HEK293 (cell line): Measurements from ENCODE around the gene HYAL3.
A peak's percentile ranks its signal among the peaks of the same experiment; 100 is the strongest.

Experiments
- CTCF ChIA-PET: fragments of 350-600 bp; formaldehyde crosslinking; extraction: SDS; loops from one replicate; lab custom pipeline; 2021; ENCODE audit warnings: antibody characterized with exemption; lab: Yijun Ruan, JAX
- POLR2A ChIA-PET: fragments of 300-600 bp; formaldehyde crosslinking; extraction: SDS; loops from one replicate; lab custom pipeline; 2020; ENCODE audit warnings: antibody characterized with exemption, inconsistent platforms; lab: Yijun Ruan, JAX
- H3K27ac ChIP-seq: fragments of 200-500 bp; sonication (Bioruptor generic); 2 replicates; pipeline ENCODE4 v1.5.1; 2014; ENCODE audit warnings: low read depth, low read length, control low read depth, inconsistent platforms; ENCODE audit errors: extremely low read depth
- H3K36me3 ChIP-seq, 2 experiments: fragments of 200-500 bp in 1 of 2; sonication (Bioruptor generic) in 1 of 2; 1 replicate in 1 of 2; 2 replicates in 1 of 2; pipeline ENCODE4 v1.5.1; 2014 to 2017; ENCODE audit warnings: inconsistent platforms in 2 of 2, low read length in 2 of 2; ENCODE audit not compliant: control insufficient read depth in 2 of 2, insufficient read depth in 1 of 2
- H3K4me1 ChIP-seq: fragments of 200-500 bp; sonication (Bioruptor generic); 2 replicates; pipeline ENCODE4 v1.5.1; 2014; ENCODE audit warnings: mild to moderate bottlenecking, low read length, inconsistent platforms; ENCODE audit not compliant: control insufficient read depth, insufficient read depth
- H3K4me3 ChIP-seq: 2 replicates; pipeline ENCODE4 v1.5.1; 2011; ENCODE audit warnings: low read depth, mild to moderate bottlenecking, control low read depth, low read length, moderate library complexity
- H3K9me3 ChIP-seq: fragments of 200-500 bp; sonication (Bioruptor generic); 2 replicates; pipeline ENCODE4 v1.5.1; 2014; ENCODE audit warnings: low read depth, low read length, inconsistent platforms; ENCODE audit not compliant: control insufficient read depth, insufficient read depth
- BCL11B ChIP-seq: fragments of 450-650 bp; formaldehyde crosslinking; IDR thresholded peaks from 2 replicates; pipeline ENCODE4 v1.5.1; 2016; ENCODE audit warnings: low read depth, missing biosample characterization, missing genetic modification characterization
- GLIS1 ChIP-seq: fragments of 450-650 bp; formaldehyde crosslinking; IDR thresholded peaks from 2 replicates; pipeline ENCODE4 v1.5.1; 2016; ENCODE audit warnings: missing biosample characterization, missing genetic modification characterization
- GLIS2 ChIP-seq: fragments of 450-650 bp; formaldehyde crosslinking; IDR thresholded peaks from 2 replicates; pipeline ENCODE4 v1.5.1; 2016; ENCODE audit warnings: missing biosample characterization, missing genetic modification characterization
- HOXA7 ChIP-seq: sonication (generic); formaldehyde crosslinking; IDR thresholded peaks from 2 replicates; pipeline ENCODE4 v1.8.1; 2022; ENCODE audit warnings: missing genetic modification reagents, borderline replicate concordance
- KLF1 ChIP-seq: fragments of 450-650 bp; formaldehyde crosslinking; IDR thresholded peaks from 2 replicates; pipeline ENCODE4 v1.5.1; 2016; ENCODE audit warnings: missing biosample characterization, missing genetic modification characterization
- KLF7 ChIP-seq: fragments of 450-650 bp; formaldehyde crosslinking; IDR thresholded peaks from 2 replicates; pipeline ENCODE4 v1.5.1; 2016; ENCODE audit warnings: missing biosample characterization, missing genetic modification characterization, borderline replicate concordance
- OVOL3 ChIP-seq: fragments of 450-650 bp; formaldehyde crosslinking; IDR thresholded peaks from 2 replicates; pipeline ENCODE4 v1.5.1; 2016; ENCODE audit warnings: missing biosample characterization, missing genetic modification characterization
- ZBTB17 ChIP-seq: fragments of 450-650 bp; formaldehyde crosslinking; IDR thresholded peaks from 2 replicates; pipeline ENCODE4 v1.5.1; 2016; ENCODE audit warnings: missing biosample characterization, missing genetic modification characterization
- ZBTB8A ChIP-seq: fragments of 450-650 bp; formaldehyde crosslinking; IDR thresholded peaks from 2 replicates; pipeline ENCODE4 v1.5.1; 2016; ENCODE audit warnings: missing biosample characterization, missing genetic modification characterization
- ZEB2 ChIP-seq: fragments of 450-650 bp; formaldehyde crosslinking; IDR thresholded peaks from 2 replicates; pipeline ENCODE4 v1.5.1; 2016; ENCODE audit warnings: missing biosample characterization, missing genetic modification characterization
- ZIC2 ChIP-seq: fragments of 450-650 bp; formaldehyde crosslinking; IDR thresholded peaks from 2 replicates; pipeline ENCODE4 v1.5.1; 2016; ENCODE audit warnings: missing biosample characterization, missing genetic modification characterization
- ZNF146 ChIP-seq: fragments of 450-650 bp; formaldehyde crosslinking; IDR thresholded peaks from 2 replicates; pipeline ENCODE4 v1.5.1; 2016; ENCODE audit warnings: missing biosample characterization, missing genetic modification characterization
- ZNF174 ChIP-seq: fragments of 450-650 bp; formaldehyde crosslinking; IDR thresholded peaks from 2 replicates; pipeline ENCODE4 v1.5.0; 2017; ENCODE audit warnings: missing biosample characterization, mild to moderate bottlenecking, missing genetic modification characterization
- ZNF214 ChIP-seq: fragments of 450-650 bp; formaldehyde crosslinking; IDR thresholded peaks from 2 replicates; pipeline ENCODE4 v1.5.1; 2017; ENCODE audit warnings: missing biosample characterization, mild to moderate bottlenecking, missing genetic modification characterization, borderline replicate concordance
- ZNF350 ChIP-seq: fragments of 450-650 bp; formaldehyde crosslinking; IDR thresholded peaks from 2 replicates; pipeline ENCODE4 v1.5.0; 2017; ENCODE audit warnings: missing biosample characterization, mild to moderate bottlenecking, missing genetic modification characterization
- ZNF37A ChIP-seq: fragments of 450-650 bp; IDR thresholded peaks from 2 replicates; pipeline ENCODE4 v1.5.1; 2018; ENCODE audit warnings: missing biosample characterization, missing genetic modification characterization
- ZNF433 ChIP-seq: fragments of 450-650 bp; formaldehyde crosslinking; IDR thresholded peaks from 2 replicates; pipeline ENCODE4 v1.5.1; 2016; ENCODE audit warnings: missing biosample characterization, missing genetic modification characterization, low read depth
- ZNF629 ChIP-seq: fragments of 450-650 bp; formaldehyde crosslinking; IDR thresholded peaks from 2 replicates; pipeline ENCODE4 v1.5.1; 2017; ENCODE audit warnings: missing biosample characterization, missing genetic modification characterization
- TF ChIP-seq, protein P1 (sequence below): fragments of 450-650 bp; formaldehyde crosslinking; IDR thresholded peaks from 2 replicates; pipeline ENCODE4 v1.5.1; 2016; ENCODE audit warnings: missing biosample characterization, missing genetic modification characterization
- TF ChIP-seq, protein P2 (sequence below): fragments of 450-650 bp; formaldehyde crosslinking; IDR thresholded peaks from 2 replicates; pipeline ENCODE4 v1.5.1; 2016; ENCODE audit warnings: missing biosample characterization, missing genetic modification characterization
- TF ChIP-seq, protein P3 (sequence below): fragments of 450-650 bp; formaldehyde crosslinking; IDR thresholded peaks from 2 replicates; pipeline ENCODE4 v1.5.1; 2016; ENCODE audit warnings: missing biosample characterization, missing genetic modification characterization, borderline replicate concordance
- TF ChIP-seq, protein P4 (sequence below): fragments of 450-650 bp; IDR thresholded peaks from 2 replicates; pipeline ENCODE4 v1.5.1; 2018; ENCODE audit warnings: missing biosample characterization, missing genetic modification characterization
- TF ChIP-seq, protein P5 (sequence below): fragments of 450-650 bp; formaldehyde crosslinking; IDR thresholded peaks from 2 replicates; pipeline ENCODE4 v1.5.1; 2016; ENCODE audit warnings: missing biosample characterization, missing genetic modification characterization, low read depth
- TF ChIP-seq, protein P6 (sequence below): fragments of 450-650 bp; formaldehyde crosslinking; optimal IDR thresholded peaks from 2 replicates; pipeline ENCODE3; 2016; ENCODE audit warnings: missing biosample characterization, mild to moderate bottlenecking, missing genetic modification characterization

Gene HYAL3

DNA sequence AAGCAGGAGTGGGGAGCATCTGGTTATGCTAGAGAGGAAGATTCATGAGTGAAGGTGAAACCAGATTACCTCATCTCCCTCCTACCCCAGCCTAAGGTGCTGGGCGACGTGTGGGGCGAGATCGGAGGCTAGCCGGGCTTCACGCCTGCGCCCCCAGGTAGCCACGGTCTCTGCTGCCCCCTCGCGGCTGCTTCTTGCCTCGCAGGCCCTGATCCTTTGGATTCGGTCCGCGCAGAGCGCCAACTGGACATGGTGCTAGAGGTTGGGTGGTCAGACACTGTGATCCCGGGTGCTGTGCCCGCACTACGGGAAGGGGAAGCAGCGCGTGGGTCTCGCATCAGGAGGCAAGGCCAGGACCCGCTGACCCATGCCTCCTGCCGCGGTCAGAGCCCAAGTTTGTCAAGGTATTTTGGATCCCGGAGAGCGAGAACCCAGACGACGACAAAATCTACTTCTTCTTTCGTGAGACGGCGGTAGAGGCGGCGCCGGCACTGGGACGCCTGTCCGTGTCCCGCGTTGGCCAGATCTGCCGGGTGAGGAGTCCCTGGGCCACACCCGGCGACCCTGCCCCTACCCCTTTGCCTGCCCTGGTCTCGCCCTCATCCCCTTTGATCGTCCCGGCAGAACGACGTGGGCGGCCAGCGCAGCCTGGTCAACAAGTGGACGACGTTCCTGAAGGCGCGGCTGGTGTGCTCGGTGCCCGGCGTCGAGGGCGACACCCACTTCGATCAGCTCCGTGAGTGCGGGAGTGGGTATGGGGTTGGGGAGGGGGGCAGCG, 26.1 kb downstream of the HYAL3 start:
- no peak overlapping the region for H3K27ac ChIP-seq
- ChIA-PET CTCF (interaction anchor here (0.6 to 3.8 kb wide), 8 partner anchors 10 to 136 kb away, joined by 3 to 38 read pairs (median 8); no protein-coding TSS in a partner anchor), POLR2A (no interaction called here)
- no peak overlapping the region for H3K4me3 ChIP-seq
- no peaks in the 10 kb centered on the region for H3K4me1 ChIP-seq
- H3K36me3 ChIP-seq = no peaks in the 10 kb centered on the region
- no peaks in the 10 kb centered on the region for H3K9me3 ChIP-seq
- TF ChIP-seq HOXA7 (CRISPR knock-in tag) (no peak), ZBTB8A (tag by site-specific recombination) (peak; percentile 89), ZEB2 (tag by site-specific recombination) (0 out of 2 replicates have a peak, but pooled peaks have one; percentile 57), OVOL3 (no peak), ZNF174 (tag by site-specific recombination) (no peak), ZNF214 (tag by site-specific recombination) (no peak), GLIS2 (tag by site-specific recombination) (peak; percentile 79), ZBTB17 (tag by site-specific recombination) (peak; percentile 73), ZNF146 (tag by site-specific recombination) (no peak), ZNF37A (tag by site-specific recombination) (no peak), ZIC2 (no peak), KLF1 (tag by site-specific recombination) (peak; percentile 10; the same call in 1 of the 2 replicates), GLIS1 (tag by site-specific recombination) (peak; percentile 91), ZNF629 (tag by site-specific recombination) (peak; percentile 50), KLF7 (tag by site-specific recombination) (no peak), ZNF350 (tag by site-specific recombination) (no peak), ZNF433 (tag by site-specific recombination) (no peak), BCL11B (peak; percentile 50; the same call in 1 of the 2 replicates)
- TF ChIP-seq, protein P1, sequence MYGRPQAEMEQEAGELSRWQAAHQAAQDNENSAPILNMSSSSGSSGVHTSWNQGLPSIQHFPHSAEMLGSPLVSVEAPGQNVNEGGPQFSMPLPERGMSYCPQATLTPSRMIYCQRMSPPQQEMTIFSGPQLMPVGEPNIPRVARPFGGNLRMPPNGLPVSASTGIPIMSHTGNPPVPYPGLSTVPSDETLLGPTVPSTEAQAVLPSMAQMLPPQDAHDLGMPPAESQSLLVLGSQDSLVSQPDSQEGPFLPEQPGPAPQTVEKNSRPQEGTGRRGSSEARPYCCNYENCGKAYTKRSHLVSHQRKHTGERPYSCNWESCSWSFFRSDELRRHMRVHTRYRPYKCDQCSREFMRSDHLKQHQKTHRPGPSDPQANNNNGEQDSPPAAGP (tag by site-specific recombination) = peak; percentile 61
- TF ChIP-seq, protein P2, sequence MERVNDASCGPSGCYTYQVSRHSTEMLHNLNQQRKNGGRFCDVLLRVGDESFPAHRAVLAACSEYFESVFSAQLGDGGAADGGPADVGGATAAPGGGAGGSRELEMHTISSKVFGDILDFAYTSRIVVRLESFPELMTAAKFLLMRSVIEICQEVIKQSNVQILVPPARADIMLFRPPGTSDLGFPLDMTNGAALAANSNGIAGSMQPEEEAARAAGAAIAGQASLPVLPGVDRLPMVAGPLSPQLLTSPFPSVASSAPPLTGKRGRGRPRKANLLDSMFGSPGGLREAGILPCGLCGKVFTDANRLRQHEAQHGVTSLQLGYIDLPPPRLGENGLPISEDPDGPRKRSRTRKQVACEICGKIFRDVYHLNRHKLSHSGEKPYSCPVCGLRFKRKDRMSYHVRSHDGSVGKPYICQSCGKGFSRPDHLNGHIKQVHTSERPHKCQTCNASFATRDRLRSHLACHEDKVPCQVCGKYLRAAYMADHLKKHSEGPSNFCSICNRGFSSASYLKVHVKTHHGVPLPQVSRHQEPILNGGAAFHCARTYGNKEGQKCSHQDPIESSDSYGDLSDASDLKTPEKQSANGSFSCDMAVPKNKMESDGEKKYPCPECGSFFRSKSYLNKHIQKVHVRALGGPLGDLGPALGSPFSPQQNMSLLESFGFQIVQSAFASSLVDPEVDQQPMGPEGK (tag by site-specific recombination) = peak; percentile 91
- TF ChIP-seq, protein P3, sequence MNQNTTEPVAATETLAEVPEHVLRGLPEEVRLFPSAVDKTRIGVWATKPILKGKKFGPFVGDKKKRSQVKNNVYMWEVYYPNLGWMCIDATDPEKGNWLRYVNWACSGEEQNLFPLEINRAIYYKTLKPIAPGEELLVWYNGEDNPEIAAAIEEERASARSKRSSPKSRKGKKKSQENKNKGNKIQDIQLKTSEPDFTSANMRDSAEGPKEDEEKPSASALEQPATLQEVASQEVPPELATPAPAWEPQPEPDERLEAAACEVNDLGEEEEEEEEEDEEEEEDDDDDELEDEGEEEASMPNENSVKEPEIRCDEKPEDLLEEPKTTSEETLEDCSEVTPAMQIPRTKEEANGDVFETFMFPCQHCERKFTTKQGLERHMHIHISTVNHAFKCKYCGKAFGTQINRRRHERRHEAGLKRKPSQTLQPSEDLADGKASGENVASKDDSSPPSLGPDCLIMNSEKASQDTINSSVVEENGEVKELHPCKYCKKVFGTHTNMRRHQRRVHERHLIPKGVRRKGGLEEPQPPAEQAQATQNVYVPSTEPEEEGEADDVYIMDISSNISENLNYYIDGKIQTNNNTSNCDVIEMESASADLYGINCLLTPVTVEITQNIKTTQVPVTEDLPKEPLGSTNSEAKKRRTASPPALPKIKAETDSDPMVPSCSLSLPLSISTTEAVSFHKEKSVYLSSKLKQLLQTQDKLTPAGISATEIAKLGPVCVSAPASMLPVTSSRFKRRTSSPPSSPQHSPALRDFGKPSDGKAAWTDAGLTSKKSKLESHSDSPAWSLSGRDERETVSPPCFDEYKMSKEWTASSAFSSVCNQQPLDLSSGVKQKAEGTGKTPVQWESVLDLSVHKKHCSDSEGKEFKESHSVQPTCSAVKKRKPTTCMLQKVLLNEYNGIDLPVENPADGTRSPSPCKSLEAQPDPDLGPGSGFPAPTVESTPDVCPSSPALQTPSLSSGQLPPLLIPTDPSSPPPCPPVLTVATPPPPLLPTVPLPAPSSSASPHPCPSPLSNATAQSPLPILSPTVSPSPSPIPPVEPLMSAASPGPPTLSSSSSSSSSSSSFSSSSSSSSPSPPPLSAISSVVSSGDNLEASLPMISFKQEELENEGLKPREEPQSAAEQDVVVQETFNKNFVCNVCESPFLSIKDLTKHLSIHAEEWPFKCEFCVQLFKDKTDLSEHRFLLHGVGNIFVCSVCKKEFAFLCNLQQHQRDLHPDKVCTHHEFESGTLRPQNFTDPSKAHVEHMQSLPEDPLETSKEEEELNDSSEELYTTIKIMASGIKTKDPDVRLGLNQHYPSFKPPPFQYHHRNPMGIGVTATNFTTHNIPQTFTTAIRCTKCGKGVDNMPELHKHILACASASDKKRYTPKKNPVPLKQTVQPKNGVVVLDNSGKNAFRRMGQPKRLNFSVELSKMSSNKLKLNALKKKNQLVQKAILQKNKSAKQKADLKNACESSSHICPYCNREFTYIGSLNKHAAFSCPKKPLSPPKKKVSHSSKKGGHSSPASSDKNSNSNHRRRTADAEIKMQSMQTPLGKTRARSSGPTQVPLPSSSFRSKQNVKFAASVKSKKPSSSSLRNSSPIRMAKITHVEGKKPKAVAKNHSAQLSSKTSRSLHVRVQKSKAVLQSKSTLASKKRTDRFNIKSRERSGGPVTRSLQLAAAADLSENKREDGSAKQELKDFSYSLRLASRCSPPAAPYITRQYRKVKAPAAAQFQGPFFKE (tag by site-specific recombination) = no peak
- TF ChIP-seq, protein P4, sequence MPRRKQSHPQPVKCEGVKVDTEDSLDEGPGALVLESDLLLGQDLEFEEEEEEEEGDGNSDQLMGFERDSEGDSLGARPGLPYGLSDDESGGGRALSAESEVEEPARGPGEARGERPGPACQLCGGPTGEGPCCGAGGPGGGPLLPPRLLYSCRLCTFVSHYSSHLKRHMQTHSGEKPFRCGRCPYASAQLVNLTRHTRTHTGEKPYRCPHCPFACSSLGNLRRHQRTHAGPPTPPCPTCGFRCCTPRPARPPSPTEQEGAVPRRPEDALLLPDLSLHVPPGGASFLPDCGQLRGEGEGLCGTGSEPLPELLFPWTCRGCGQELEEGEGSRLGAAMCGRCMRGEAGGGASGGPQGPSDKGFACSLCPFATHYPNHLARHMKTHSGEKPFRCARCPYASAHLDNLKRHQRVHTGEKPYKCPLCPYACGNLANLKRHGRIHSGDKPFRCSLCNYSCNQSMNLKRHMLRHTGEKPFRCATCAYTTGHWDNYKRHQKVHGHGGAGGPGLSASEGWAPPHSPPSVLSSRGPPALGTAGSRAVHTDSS (tag by site-specific recombination) = peak; percentile 23; the same call in 1 of the 2 replicates
- TF ChIP-seq, protein P5, sequence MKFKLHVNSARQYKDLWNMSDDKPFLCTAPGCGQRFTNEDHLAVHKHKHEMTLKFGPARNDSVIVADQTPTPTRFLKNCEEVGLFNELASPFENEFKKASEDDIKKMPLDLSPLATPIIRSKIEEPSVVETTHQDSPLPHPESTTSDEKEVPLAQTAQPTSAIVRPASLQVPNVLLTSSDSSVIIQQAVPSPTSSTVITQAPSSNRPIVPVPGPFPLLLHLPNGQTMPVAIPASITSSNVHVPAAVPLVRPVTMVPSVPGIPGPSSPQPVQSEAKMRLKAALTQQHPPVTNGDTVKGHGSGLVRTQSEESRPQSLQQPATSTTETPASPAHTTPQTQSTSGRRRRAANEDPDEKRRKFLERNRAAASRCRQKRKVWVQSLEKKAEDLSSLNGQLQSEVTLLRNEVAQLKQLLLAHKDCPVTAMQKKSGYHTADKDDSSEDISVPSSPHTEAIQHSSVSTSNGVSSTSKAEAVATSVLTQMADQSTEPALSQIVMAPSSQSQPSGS = peak; percentile 74
- TF ChIP-seq, protein P6, sequence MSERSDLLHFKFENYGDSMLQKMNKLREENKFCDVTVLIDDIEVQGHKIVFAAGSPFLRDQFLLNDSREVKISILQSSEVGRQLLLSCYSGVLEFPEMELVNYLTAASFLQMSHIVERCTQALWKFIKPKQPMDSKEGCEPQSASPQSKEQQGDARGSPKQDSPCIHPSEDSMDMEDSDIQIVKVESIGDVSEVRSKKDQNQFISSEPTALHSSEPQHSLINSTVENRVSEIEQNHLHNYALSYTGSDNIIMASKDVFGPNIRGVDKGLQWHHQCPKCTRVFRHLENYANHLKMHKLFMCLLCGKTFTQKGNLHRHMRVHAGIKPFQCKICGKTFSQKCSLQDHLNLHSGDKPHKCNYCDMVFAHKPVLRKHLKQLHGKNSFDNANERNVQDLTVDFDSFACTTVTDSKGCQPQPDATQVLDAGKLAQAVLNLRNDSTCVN = peak; percentile 29
